Activated CD8-positive, alpha-beta T cell treated with anti-CD3 and anti-CD28 coated beads for 36 hours (primary cell): ENCODE measurements around the gene MAP2K1. TPM values are rescaled to one million over a fixed set of nuclear protein-coding genes. Genes with fewer than 3 reads are reported as not detected.
"Not testable (repeated sequence)": the region's sequence is repeated elsewhere in the genome, so short reads cannot be mapped to it uniquely, and the experiment has no call there.

Experiments
- ATAC-seq: fragments of 200-7000 bp; cut with Tn5 transposase; one replicate; pipeline ENCODE4 v1.10.0; 2021; ENCODE audit warnings: mild to moderate bottlenecking, moderate library complexity
- CTCF ChIA-PET: fragments of 350-600 bp; sonication (Branson Sonifier 250); formaldehyde crosslinking; loops from one replicate; lab custom pipeline; 2021; ENCODE audit warnings: antibody characterized with exemption; lab: Charles Lee
- POLR2A ChIA-PET: fragments of 350-600 bp; sonication (Branson Sonifier 250); formaldehyde crosslinking; loops from one replicate; lab custom pipeline; 2021; ENCODE audit warnings: antibody characterized with exemption; lab: Charles Lee
- DNase-seq: peaks from one replicate; pipeline ENCODE4 v3.0.0-alpha.2; 2020
- H3K27ac Mint-ChIP-seq: one replicate; pipeline ENCODE4 v1.8.0; 2021; ENCODE audit warnings: mild to moderate bottlenecking, mixed read lengths
- H3K27me3 Mint-ChIP-seq: one replicate; pipeline ENCODE4 v1.8.0; 2021; ENCODE audit warnings: mixed read lengths
- H3K36me3 Mint-ChIP-seq: one replicate; pipeline ENCODE4 v1.8.0; 2021; ENCODE audit warnings: low read depth, mixed read lengths
- H3K4me1 Mint-ChIP-seq: one replicate; pipeline ENCODE4 v1.8.0; 2021; ENCODE audit warnings: low read depth, mixed read lengths
- H3K4me3 Mint-ChIP-seq: one replicate; pipeline ENCODE4 v1.8.0; 2021; ENCODE audit warnings: mild to moderate bottlenecking, moderate library complexity, mixed read lengths
- H3K9me3 Mint-ChIP-seq: one replicate; pipeline ENCODE4 v1.8.0; 2021; ENCODE audit warnings: mixed read lengths
- intact Hi-C: fragments of 100-400 bp; cut with micrococcal nuclease; formaldehyde crosslinking; loops from one replicate; pipeline ENCODE4 v1.10.0; 2022
- total RNA-seq, 2 experiments: library from RNA; stranded (reverse); gene quantifications; one replicate each; pipeline ENCODE4 v1.2.3, GENCODE V29; 2021
- TF ChIP-seq, protein P1 (sequence below): fragments of 200-600 bp; IDR thresholded peaks from one replicate; pipeline ENCODE4 v1.8.0; 2022; ENCODE audit warnings: antibody characterized with exemption, mild to moderate bottlenecking

The MAP2K1 gene
- 100 to 1,000 TPM; 117 to 118 TPM for total RNA-seq

GRCh38 chr15:66386204-66387123, at the start of gene MAP2K1:
Gene MAP2K1, plus strand, starts transcription at chr15:66386912. Its CDS starts 436 bp downstream, at chr15:66387348.
- intact Hi-C loops = loop anchor here (5.0 kb wide), 1 partner anchor 111 kb away; the partner anchor contains the start of gene SNAPC5
- peak; percentile 98 for DNase-seq
- H3K4me3 Mint-ChIP-seq = peak within 1 kb of the TSS; percentile 95
- H3K36me3 Mint-ChIP-seq = peaks cover 37% of the 10 kb centered on the region
- H3K27me3 Mint-ChIP-seq = no peaks in the 10 kb centered on the region
- CTCF ChIA-PET = interaction anchor here (0.8 to 5.6 kb wide), 12 partner anchors 8 to 112 kb away, joined by 3 to 65 read pairs (median 4); partner anchors contain the start of gene SNAPC5
- peak within 1 kb of the TSS; percentile 100 for H3K27ac Mint-ChIP-seq
- peak; percentile 87 for ATAC-seq
- TF ChIP-seq, protein P1, sequence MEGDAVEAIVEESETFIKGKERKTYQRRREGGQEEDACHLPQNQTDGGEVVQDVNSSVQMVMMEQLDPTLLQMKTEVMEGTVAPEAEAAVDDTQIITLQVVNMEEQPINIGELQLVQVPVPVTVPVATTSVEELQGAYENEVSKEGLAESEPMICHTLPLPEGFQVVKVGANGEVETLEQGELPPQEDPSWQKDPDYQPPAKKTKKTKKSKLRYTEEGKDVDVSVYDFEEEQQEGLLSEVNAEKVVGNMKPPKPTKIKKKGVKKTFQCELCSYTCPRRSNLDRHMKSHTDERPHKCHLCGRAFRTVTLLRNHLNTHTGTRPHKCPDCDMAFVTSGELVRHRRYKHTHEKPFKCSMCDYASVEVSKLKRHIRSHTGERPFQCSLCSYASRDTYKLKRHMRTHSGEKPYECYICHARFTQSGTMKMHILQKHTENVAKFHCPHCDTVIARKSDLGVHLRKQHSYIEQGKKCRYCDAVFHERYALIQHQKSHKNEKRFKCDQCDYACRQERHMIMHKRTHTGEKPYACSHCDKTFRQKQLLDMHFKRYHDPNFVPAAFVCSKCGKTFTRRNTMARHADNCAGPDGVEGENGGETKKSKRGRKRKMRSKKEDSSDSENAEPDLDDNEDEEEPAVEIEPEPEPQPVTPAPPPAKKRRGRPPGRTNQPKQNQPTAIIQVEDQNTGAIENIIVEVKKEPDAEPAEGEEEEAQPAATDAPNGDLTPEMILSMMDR = peak; percentile 69
- POLR2A ChIA-PET = interaction anchor here (0.9 to 5.6 kb wide), 9 partner anchors 16 to 118 kb away, joined by 3 to 65 read pairs (median 4); partner anchors contain the start of genes RPL4, SNAPC5, TIPIN and ZWILCH
- H3K4me1 Mint-ChIP-seq = peaks cover 40% of the 10 kb centered on the region
- H3K9me3 Mint-ChIP-seq = no peaks in the 10 kb centered on the region

- H3K27ac Mint-ChIP-seq, H3K4me3 Mint-ChIP-seq, H3K9me3 Mint-ChIP-seq, POLR2A ChIA-PET, H3K4me1 Mint-ChIP-seq, H3K27me3 Mint-ChIP-seq, CTCF ChIA-PET, ATAC-seq, DNase-seq, intact Hi-C loops: not testable (repeated sequence)
- peaks cover 42% of the 10 kb centered on the region for H3K36me3 Mint-ChIP-seq
Measured at GRCh38 chr15:66348530-66348929, 38.2 kb upstream of the MAP2K1 start.

DNA sequence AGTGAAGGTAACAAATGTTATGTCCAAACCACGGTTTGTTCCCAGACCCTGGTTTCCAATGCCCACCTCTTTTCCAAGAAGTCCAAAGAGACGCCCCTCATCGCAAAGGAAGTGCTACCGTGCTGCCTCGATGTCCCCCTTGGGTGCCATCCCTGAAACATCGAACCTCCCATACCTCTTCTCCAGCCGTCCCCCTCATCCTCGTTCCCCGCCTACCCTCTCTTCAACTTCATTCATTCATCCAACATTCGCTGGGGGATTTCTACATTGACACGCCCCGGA, 30.7 kb upstream of the MAP2K1 start:
- peak overlapping the region; percentile 99 for H3K27ac Mint-ChIP-seq
- H3K9me3 Mint-ChIP-seq = no peaks in the 10 kb centered on the region
- H3K4me3 Mint-ChIP-seq = peak overlapping the region; percentile 94
- TF ChIP-seq, protein P1 = no peak
- no peaks in the 10 kb centered on the region for H3K27me3 Mint-ChIP-seq
- intact Hi-C loops = loop anchor here (10.0 kb wide), 1 partner anchor 139 kb away; the partner anchor contains the start of gene SNAPC5
- peaks cover 28% of the 10 kb centered on the region for H3K36me3 Mint-ChIP-seq
- no peak for DNase-seq
- CTCF ChIA-PET = interaction anchor here (1.2 to 5.8 kb wide), 3 partner anchors 30 to 142 kb away, joined by 3 to 39 read pairs (median 5); partner anchors contain the start of genes MAP2K1 and SNAPC5
- POLR2A ChIA-PET = interaction anchor here (0.6 to 2.6 kb wide), 11 partner anchors 12 to 148 kb away, joined by 3 to 20 read pairs (median 4); partner anchors contain the start of genes MAP2K1, RPL4, SNAPC5 and ZWILCH
- ATAC-seq = no peak
- H3K4me1 Mint-ChIP-seq = peaks cover 24% of the 10 kb centered on the region

GRCh38 chr15:66356359-66357236, 30.1 kb upstream of the MAP2K1 start, which contains the start of gene TIPIN:
Gene TIPIN, minus strand, starts transcription at chr15:66356685. Its CDS starts 3,738 bp downstream, at chr15:66352947.
- no peaks in the 10 kb centered on the region for H3K9me3 Mint-ChIP-seq
- intact Hi-C loops = loop anchor here (10.0 kb wide), 1 partner anchor 138 kb away; the partner anchor contains the start of gene SNAPC5
- TF ChIP-seq, protein P1 = no peak
- POLR2A ChIA-PET = interaction anchor here (0.6 to 2.6 kb wide), 8 partner anchors 13 to 148 kb away, joined by 3 to 20 read pairs (median 4); partner anchors contain the start of genes MAP2K1, RPL4, SNAPC5 and ZWILCH
- CTCF ChIA-PET = interaction anchor here (0.8 to 5.8 kb wide), 3 partner anchors 13 to 141 kb away, joined by 3 to 39 read pairs (median 4); partner anchors contain the start of gene SNAPC5
- ATAC-seq (peak; percentile 97), DNase-seq (peak; percentile 99)
- H3K4me1 Mint-ChIP-seq = peaks cover 24% of the 10 kb centered on the region
- peak within 1 kb of the TSS; percentile 94 for H3K4me3 Mint-ChIP-seq
- H3K27ac Mint-ChIP-seq = peak within 1 kb of the TSS; percentile 99
- no peaks in the 10 kb centered on the region for H3K27me3 Mint-ChIP-seq
- peaks cover 27% of the 10 kb centered on the region for H3K36me3 Mint-ChIP-seq
